Central memory CD8-positive, alpha-beta T cell (primary cell): Measurements from ENCODE around the gene RNASE7.

Experiments
- ATAC-seq: fragments of 150-1000 bp; cut with Tn5 transposase; replicated peaks from 2 replicates; pipeline ENCODE4 v1.10.0; 2022; ENCODE audit warnings: mild to moderate bottlenecking, moderate FRiP score, moderate number of reproducible peaks; ENCODE audit not compliant: poor library complexity, severe bottlenecking; ENCODE audit errors: extremely low read depth
- DNase-seq, 2 donors: peaks; one replicate each; pipeline ENCODE4 v3.0.0; 2021; ENCODE audit warnings: low spot score in 2 of 2
- H3K27ac Mint-ChIP-seq: one replicate; pipeline ENCODE4 v1.8.0; 2022; ENCODE audit warnings: low read depth, mild to moderate bottlenecking, moderate library complexity, mixed read lengths
- H3K27me3 Mint-ChIP-seq: one replicate; pipeline ENCODE4 v1.8.0; 2022; ENCODE audit warnings: mixed read lengths
- H3K36me3 Mint-ChIP-seq: one replicate; pipeline ENCODE4 v1.8.0; 2022; ENCODE audit warnings: mild to moderate bottlenecking, moderate library complexity, mixed read lengths; ENCODE audit not compliant: insufficient read depth
- H3K4me1 Mint-ChIP-seq: one replicate; pipeline ENCODE4 v1.8.0; 2022; ENCODE audit warnings: mixed read lengths
- H3K4me3 Mint-ChIP-seq: one replicate; pipeline ENCODE4 v1.8.0; 2022; ENCODE audit warnings: mild to moderate bottlenecking, moderate library complexity, mixed read lengths
- H3K9me3 Mint-ChIP-seq: one replicate; pipeline ENCODE4 v1.8.0; 2022; ENCODE audit warnings: mixed read lengths

RNASE7 gene

DNA sequence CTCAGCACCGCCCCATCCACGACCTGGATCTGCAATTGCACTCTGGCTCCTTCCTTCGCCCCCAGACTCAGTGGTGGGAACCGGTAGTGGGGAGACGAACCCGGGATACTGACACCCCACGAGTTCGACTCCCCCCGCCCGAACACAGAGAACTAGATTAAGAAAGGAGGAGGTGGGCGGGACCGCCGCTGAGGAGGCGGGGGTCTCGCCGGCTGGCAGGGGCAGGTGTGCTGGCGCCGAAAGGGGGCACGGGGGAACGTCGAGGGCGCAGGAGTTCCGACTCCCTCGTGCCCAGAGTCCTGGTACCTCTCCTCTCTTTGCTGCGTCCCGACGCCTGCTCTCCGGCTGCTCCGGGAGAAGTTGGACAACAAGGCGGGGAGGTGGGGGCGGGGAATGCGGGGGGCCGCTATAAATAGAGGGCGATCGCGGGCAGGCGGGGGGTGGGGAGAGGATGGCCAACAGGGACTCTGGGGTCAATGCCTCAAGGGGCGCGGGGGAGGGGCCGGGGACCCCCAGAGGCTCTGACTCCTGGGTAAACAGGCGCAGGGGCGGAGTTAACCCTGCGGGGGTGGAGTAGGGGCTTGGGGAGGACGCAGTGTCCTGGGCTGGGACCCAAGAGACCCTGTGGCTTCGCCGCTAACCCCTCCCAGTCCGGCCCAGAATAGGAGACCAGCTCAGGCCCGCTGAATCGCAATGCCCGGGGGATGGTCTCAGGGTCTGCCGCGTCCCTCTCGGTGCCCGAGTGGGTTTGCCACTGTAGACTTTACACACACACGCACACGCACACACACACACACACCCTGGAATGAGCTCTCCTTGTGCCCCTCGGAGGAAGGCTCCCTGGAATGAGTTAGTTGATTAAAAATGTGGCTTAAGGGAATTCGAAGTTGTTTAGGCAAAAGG lies 16.5 kb upstream of the RNASE7 start:
- peak overlapping the region; percentile 54 for H3K27ac Mint-ChIP-seq
- H3K4me3 Mint-ChIP-seq = peak overlapping the region; percentile 88
- DNase-seq (no peak), ATAC-seq (peak; percentile 46)
- no peaks in the 10 kb centered on the region for H3K9me3 Mint-ChIP-seq
- peaks cover 6% of the 10 kb centered on the region for H3K4me1 Mint-ChIP-seq
- no peaks in the 10 kb centered on the region for H3K27me3 Mint-ChIP-seq
- H3K36me3 Mint-ChIP-seq = peaks cover 9% of the 10 kb centered on the region

DNA sequence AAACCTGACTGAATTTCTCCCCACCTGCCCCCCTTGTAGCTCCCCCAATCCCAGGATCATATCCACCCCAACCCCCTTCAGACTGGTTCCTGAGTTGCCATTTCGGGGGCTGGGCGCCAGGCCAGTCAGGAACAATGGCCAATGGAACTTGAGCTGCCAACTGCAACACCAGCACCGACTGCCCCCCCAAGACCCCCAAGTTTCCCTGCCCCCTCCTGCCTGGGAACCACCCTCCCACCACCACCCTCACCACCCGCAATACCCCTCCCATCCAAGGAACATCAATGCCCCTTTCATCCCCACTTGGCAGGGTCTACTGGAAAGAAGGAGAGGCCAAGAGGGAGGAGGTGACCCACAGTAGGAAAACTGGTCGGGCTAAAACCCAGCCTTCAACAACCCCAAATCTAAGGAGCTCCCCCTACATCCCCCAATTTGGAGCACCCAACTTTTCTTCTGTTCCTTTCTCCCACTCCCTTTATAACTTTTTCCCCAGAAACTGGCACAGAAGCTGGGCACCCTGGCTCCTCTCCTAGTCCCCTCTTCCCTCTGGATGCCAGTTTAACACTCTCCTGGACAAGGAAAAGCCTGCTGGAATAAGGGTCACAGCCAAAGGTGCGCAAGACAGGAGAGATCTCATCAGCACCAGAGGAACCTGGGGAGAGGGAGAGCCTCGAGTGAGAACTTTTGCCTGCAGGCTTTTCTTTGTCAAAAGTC lies 15.7 kb upstream of the RNASE7 start:
- H3K27me3 Mint-ChIP-seq = no peaks in the 10 kb centered on the region
- H3K9me3 Mint-ChIP-seq = no peaks in the 10 kb centered on the region
- peak overlapping the region; percentile 50 for H3K27ac Mint-ChIP-seq
- H3K4me1 Mint-ChIP-seq = peaks cover 6% of the 10 kb centered on the region
- H3K4me3 Mint-ChIP-seq = peak overlapping the region; percentile 88
- H3K36me3 Mint-ChIP-seq = peaks cover 8% of the 10 kb centered on the region
- ATAC-seq = no peak
- DNase-seq = no peak

DNA sequence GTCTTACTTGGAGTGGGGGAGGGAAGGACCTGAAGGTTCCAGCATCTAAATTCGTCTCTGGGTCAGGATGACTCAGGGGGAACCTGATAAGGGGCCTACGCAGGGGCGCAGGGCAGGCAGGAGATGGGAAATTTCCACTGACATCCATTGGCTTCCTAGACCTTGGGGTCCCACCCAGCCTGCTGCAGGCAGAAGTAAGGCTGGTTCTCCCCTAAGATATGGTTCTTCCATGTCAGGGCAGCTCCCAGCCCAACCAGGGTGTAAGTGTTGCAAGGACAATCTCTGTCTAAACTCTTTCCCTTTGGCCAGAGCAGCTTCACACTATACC lies 15.2 kb upstream of the RNASE7 start:
- Mint-ChIP-seq H3K27ac (peak overlapping the region; percentile 50), H3K27me3 (no peaks in the 10 kb centered on the region)
- DNase-seq = no peak

DNA sequence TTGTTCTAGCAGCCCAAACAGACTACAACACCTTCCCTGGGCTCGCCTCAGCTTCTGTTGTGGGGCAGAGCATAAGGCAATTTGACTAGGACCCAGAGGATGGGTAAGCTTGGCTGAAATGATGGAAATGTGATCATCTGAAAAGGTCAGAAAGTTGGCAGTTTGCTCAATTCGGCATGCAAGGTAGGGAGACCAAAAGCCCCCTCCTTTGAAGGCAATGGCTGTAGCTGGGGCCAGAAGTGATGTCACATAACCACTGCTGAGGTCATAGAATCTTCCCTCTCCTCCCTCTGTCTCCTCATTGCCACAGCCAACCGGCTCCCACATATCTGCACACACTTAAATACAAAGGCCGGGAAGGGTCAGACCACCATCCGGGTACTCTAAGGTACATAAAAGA lies 12.2 kb upstream of the RNASE7 start, which contains the start of gene TPPP2:
TSS of gene TPPP2 (plus strand) at position 301 of the 400 bp plus-strand sequence. CDS start 365 bp downstream, outside the sequence.
- Mint-ChIP-seq H3K9me3 (no peaks in the 10 kb centered on the region), H3K27ac (no peak within 1 kb of the TSS), H3K36me3 (peaks cover 4% of the 10 kb centered on the region), H3K4me1 (no peaks in the 10 kb centered on the region), H3K4me3 (no peak within 1 kb of the TSS), H3K27me3 (peaks cover 18% of the 10 kb centered on the region)
- no peak for DNase-seq
- ATAC-seq = no peak

More for the DNA sequence above, 15.2 kb upstream of the RNASE7 start:
- Mint-ChIP-seq H3K9me3 (no peaks in the 10 kb centered on the region), H3K4me1 (peaks cover 6% of the 10 kb centered on the region), H3K36me3 (peaks cover 5% of the 10 kb centered on the region), H3K4me3 (peak overlapping the region; percentile 88)
- ATAC-seq = no peak

DNA sequence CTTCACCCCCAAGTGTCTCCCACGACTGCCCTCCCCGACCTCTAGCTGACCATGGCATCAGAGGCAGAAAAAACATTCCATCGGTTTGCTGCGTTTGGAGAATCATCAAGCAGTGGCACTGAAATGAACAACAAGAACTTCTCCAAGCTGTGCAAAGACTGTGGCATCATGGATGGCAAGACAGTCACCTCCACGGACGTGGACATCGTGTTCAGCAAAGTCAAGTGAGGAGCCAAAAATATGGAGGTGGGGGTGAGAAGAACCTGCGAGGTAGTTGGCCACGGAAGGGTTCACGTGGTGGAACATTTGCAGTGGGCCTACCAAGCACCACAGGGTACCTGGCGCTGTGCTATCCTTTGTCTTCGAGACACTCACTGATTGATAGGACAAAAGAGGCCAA lies 11.6 kb upstream of the RNASE7 start:
- no peaks in the 10 kb centered on the region for H3K4me1 Mint-ChIP-seq
- peaks cover 18% of the 10 kb centered on the region for H3K27me3 Mint-ChIP-seq
- peaks cover 3% of the 10 kb centered on the region for H3K36me3 Mint-ChIP-seq
- H3K27ac Mint-ChIP-seq = no peak overlapping the region
- ATAC-seq (no peak), DNase-seq (no peak)
- H3K9me3 Mint-ChIP-seq = no peaks in the 10 kb centered on the region
- no peak overlapping the region for H3K4me3 Mint-ChIP-seq

DNA sequence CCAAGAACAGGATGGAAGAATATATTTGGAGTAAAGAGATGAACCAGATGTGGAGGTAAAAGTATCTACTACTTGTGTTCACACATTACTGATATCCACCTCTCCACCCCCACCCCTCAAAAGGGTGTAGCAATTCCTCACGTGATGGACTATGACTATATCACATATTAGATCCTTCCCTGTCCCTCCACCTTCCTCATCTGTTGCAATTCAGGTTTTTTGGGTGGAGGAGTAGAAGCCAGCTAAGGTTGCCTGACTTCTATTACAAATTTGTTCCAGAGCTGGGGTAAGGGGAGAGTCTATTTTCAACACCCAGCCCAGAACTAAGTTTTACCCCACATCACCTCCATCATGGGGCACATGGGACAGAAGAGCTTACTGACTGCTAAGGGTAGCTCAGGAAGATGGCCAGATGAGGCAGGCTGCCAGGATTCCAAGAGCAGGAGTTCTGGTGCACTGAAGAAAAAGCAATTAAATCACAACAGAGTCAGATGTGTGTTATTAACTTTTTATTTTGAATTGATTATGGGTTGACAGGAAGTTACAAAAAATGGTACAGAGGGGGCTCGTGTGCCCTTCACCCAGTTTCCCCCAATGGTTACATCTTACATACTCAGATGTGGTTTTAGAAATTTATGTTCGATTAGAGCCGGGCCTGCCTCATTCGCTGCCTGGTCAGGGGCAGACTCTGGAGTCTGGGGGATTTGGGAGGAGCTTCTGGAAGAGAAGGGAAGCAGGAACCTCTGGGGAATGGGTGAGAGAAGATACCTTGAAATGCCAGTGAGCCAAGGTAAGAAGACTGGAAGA lies 9.6 kb upstream of the RNASE7 start:
- DNase-seq = no peak
- Mint-ChIP-seq H3K4me3 (no peak overlapping the region), H3K9me3 (no peaks in the 10 kb centered on the region), H3K4me1 (no peaks in the 10 kb centered on the region), H3K27me3 (peaks cover 18% of the 10 kb centered on the region), H3K27ac (no peak overlapping the region), H3K36me3 (peaks cover 3% of the 10 kb centered on the region)
- no peak for ATAC-seq

DNA sequence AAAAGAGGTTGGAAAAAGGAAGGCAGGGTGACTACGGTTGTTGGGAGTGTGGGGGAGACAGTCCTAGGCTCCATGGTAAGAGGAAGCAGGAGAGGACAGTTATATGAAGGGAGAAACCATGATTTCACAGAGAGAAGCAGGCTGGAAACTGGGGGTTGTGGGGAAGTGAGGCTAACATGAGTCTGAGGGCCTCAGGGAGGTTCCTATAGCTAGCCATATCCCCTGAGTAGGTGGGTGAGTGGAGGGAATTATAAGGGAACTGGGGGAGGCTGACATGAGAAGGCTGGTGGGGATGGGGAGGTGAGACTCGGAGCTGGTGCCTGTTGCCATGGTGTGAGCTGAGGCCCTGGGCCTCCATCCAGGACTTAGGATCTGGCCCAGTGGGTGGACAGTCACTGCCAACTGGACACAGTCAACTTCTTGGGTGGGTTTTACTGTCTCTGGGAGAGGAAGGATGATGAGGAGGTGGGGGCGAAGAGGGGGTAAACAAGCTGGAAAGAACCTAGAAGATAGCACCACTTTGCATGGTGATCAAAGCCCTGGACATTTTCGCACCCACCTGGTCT lies 8.9 kb upstream of the RNASE7 start:
- Mint-ChIP-seq H3K4me1 (no peaks in the 10 kb centered on the region), H3K9me3 (no peaks in the 10 kb centered on the region), H3K27me3 (peaks cover 24% of the 10 kb centered on the region), H3K4me3 (no peak overlapping the region), H3K36me3 (peaks cover 3% of the 10 kb centered on the region), H3K27ac (no peak overlapping the region)
- DNase-seq = no peak
- no peak for ATAC-seq

DNA sequence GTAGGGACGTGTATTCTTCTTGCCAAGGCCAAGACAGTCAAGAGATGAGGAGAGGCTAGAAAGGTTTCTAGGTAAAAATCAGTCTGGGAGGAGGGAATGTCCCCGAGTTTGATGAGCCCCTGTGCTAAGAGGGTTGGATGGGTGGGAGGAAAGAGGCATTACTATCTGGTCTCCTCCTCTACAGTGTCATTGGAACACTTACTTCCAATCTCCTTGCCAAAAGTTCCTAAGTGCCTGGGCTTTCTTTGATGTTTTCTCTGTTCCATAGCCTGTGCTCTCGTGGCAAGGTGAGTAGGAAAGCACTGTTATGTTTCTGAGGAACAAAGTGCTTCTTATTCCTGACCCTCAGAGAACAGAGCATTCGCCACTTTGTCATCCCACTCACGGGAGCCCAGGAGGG lies 7.5 kb upstream of the RNASE7 start, which contains the start of gene RNASE13:
TSS of gene RNASE13 (minus strand) at position 101 of the 400 bp plus-strand sequence. CDS start 519 bp downstream, outside the sequence.
- DNase-seq (no peak), ATAC-seq (no peak)
- H3K27ac Mint-ChIP-seq = no peak within 1 kb of the TSS
- H3K4me3 Mint-ChIP-seq = no peak within 1 kb of the TSS
- peaks cover 3% of the 10 kb centered on the region for H3K36me3 Mint-ChIP-seq
- H3K4me1 Mint-ChIP-seq = no peaks in the 10 kb centered on the region
- peaks cover 26% of the 10 kb centered on the region for H3K27me3 Mint-ChIP-seq
- H3K9me3 Mint-ChIP-seq = no peaks in the 10 kb centered on the region

DNA sequence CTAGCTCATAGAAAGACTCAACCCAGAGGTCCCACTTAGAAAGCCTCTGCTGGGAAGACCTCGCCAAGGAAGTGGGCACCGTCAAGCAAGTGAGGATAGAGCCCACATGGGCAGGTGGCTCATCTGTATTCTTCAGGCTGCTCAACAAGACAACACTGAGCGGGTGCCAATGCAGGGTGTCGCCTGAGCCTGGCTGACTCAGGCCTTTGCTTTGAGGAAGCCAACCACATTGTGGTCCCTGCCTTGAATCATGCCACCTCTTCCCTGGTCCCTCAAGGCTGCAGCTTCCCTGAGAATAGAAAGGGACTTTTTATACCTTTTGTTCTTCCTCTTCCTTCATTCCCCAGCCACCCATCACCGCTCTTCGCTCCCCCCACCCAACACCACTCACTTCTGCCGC lies 5.4 kb upstream of the RNASE7 start:
- Mint-ChIP-seq H3K4me1 (no peaks in the 10 kb centered on the region), H3K9me3 (no peaks in the 10 kb centered on the region), H3K27ac (no peak overlapping the region), H3K27me3 (peaks cover 26% of the 10 kb centered on the region), H3K36me3 (peaks cover 3% of the 10 kb centered on the region), H3K4me3 (no peak overlapping the region)
- ATAC-seq (no peak), DNase-seq (no peak)

DNA sequence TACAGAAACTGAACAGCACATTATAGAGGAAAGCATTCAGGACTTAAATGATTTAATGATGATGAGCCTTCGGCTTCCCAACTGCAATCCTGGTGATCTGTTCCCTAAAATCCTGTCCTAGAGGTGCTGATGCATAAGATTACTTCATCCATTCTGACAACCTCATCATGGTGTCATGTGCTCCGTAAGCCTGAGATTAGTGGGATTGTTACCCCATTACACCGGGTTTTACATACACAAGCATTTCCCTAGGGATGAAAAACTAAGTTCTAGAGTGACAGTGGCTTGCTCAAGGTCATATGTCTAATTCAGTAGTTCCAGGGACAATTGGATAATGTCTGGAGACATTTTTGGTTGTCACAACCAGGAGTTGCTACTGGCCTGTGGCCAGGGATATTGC lies 5.0 kb upstream of the RNASE7 start:
- Mint-ChIP-seq H3K9me3 (no peaks in the 10 kb centered on the region), H3K27ac (no peak overlapping the region), H3K4me1 (no peaks in the 10 kb centered on the region), H3K27me3 (peaks cover 28% of the 10 kb centered on the region), H3K4me3 (no peak overlapping the region), H3K36me3 (peaks cover 3% of the 10 kb centered on the region)
- DNase-seq (no peak), ATAC-seq (no peak)

DNA sequence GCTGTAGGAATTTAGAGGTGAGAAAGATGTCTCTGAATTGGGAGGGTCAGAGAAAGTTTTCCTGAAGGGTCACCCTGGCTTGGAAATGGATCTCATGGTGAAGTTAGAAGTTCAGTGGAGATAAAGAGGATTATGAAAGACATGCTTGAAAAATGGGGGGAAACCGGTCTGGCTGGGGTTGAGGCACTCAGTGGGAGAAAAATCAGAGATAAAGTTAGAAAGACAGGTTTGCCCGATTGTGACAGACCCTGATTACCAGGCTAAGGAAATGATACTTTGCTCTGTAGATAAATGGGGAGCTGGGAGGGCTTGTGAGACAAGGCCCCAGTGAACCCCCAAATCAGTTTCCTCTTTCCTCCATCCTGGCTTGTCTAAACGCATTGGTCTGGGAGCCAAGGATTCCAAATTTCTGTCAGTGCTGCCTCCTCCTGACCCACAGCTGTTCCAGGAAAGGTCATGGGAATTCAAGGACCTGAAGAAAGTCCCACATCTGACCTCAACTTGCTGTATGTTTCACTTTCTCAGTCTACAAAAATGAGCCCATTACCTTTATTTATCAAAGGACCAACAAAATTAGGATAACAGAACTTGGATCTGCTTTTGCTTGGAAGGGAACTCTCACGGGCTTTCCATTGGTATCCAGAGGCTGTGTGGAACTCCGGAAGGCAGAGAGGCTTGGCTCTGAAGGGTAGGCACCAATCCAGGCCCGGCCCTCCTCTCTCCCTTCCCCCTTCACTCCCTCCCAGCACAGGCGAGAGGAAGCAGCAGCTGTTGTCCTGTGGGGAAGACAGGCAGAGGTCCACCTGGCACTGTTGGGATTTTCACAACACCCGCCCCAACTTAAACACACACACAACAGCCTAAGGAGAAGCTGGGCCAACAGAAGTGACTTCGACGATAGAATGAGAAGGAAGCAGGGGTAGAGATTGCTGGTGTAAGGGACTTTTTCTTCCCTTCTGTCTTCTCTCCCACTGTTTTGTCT lies 3.4 kb upstream of the RNASE7 start:
- ATAC-seq (no peak), DNase-seq (no peak)
- H3K27me3 Mint-ChIP-seq = peaks cover 28% of the 10 kb centered on the region
- no peak overlapping the region for H3K4me3 Mint-ChIP-seq
- H3K36me3 Mint-ChIP-seq = peaks cover 3% of the 10 kb centered on the region
- H3K27ac Mint-ChIP-seq = no peak overlapping the region
- H3K9me3 Mint-ChIP-seq = no peaks in the 10 kb centered on the region
- no peaks in the 10 kb centered on the region for H3K4me1 Mint-ChIP-seq
